GM23338 (cell line): ENCODE data around the gene THADA.

Source experiments
- CREB1 ChIP-seq: fragments of 250-450 bp; sonication (Bioruptor Pico); IDR thresholded peaks from 2 replicates; pipeline ENCODE4 v1.5.0; 2020; ENCODE audit warnings: low read depth, mild to moderate bottlenecking, moderate library complexity
- CTCF ChIP-seq, 2 experiments: fragments of 200-600 bp in 1 of 2; sonication (generic) in 1 of 2; conservative IDR thresholded peaks; 2 replicates each; pipeline versions ENCODE4 v1.5.1 to v1.6.1; 2016 to 2017; ENCODE audit warnings: antibody characterized with exemption in 2 of 2, low read depth in 2 of 2, mild to moderate bottlenecking in 2 of 2, moderate library complexity in 1 of 2
- ETS1 ChIP-seq: IDR thresholded peaks from 2 replicates; pipeline ENCODE4 v1.6.1; 2016; ENCODE audit warnings: antibody characterized with exemption
- EZH2 ChIP-seq: fragments of 200-600 bp; sonication (generic); IDR thresholded peaks from one replicate; pipeline ENCODE4 v1.8.0; 2017; ENCODE audit warnings: antibody characterized with exemption, mild to moderate bottlenecking, low read depth; ENCODE audit not compliant: unreplicated experiment
- EZH2phosphoT487 ChIP-seq: fragments of 200-600 bp; sonication (generic); IDR thresholded peaks from one replicate; pipeline ENCODE4 v1.8.1; 2018; ENCODE audit warnings: antibody characterized with exemption; ENCODE audit not compliant: unreplicated experiment
- JUNB ChIP-seq: IDR thresholded peaks from one replicate; pipeline ENCODE4 v1.6.1; 2016; ENCODE audit warnings: antibody characterized with exemption; ENCODE audit not compliant: unreplicated experiment
- NANOG ChIP-seq: IDR thresholded peaks from 2 replicates; pipeline ENCODE4 v1.6.1; 2016; ENCODE audit warnings: antibody characterized with exemption, borderline replicate concordance
- POLR2AphosphoS5 ChIP-seq: IDR thresholded peaks from 2 replicates; pipeline ENCODE4 v1.6.1; 2016; ENCODE audit warnings: antibody characterized with exemption, low read depth
- REST ChIP-seq: IDR thresholded peaks from one replicate; pipeline ENCODE4 v1.6.1; 2018; ENCODE audit warnings: antibody characterized with exemption; ENCODE audit not compliant: unreplicated experiment
- STAT1 ChIP-seq: IDR thresholded peaks from one replicate; pipeline ENCODE4 v1.6.1; 2016; ENCODE audit warnings: antibody characterized with exemption; ENCODE audit not compliant: unreplicated experiment
- ZNF114 ChIP-seq: fragments of 250-450 bp; sonication (Bioruptor Pico); IDR thresholded peaks from 2 replicates; pipeline ENCODE4 v1.5.0; 2020; ENCODE audit warnings: mild to moderate bottlenecking, moderate library complexity
- ZNF331 ChIP-seq: fragments of 250-450 bp; sonication (Bioruptor Pico); IDR thresholded peaks from 2 replicates; pipeline ENCODE4 v1.5.0; 2020; ENCODE audit warnings: low read depth, mild to moderate bottlenecking, moderate library complexity
- ZNF462 ChIP-seq: fragments of 250-450 bp; sonication (Bioruptor Pico); IDR thresholded peaks from 2 replicates; pipeline ENCODE4 v1.5.0; 2020; ENCODE audit warnings: mild to moderate bottlenecking, moderate library complexity

GRCh38 chr2:43518718-43519117 lies 77.1 kb downstream of the THADA start:
- TF ChIP-seq CTCF (conservative IDR thresholded peaks at IDR 0.05; ENCODE audit: low read depth in 2 of 2), result no peak
- no peak for TF ChIP-seq ZNF114
- no peak for TF ChIP-seq ZNF331 (CRISPR knock-in tag)
- no peak for TF ChIP-seq REST
- TF ChIP-seq ETS1, result no peak
- TF ChIP-seq STAT1, result no peak
- no peak for TF ChIP-seq EZH2
- no peak for TF ChIP-seq EZH2phosphoT487
- TF ChIP-seq POLR2AphosphoS5, result no peak
- no peak for TF ChIP-seq CREB1 (CRISPR knock-in tag)
- no peak for TF ChIP-seq ZNF462 (CRISPR knock-in tag)
- TF ChIP-seq JUNB, result no peak
- TF ChIP-seq NANOG, result no peak
